Measurements from ENCODE around the gene CEACAM16.

GRCh38 chr19:44677019-44677811 lies 21.7 kb upstream of the CEACAM16 start:
- no peak for TF ChIP-seq POLR2A (IDR thresholded peaks at IDR 0.05; ENCODE audit: low read depth, low read length)
- TF ChIP-seq POLR2AphosphoS5 (IDR thresholded peaks at IDR 0.05; ENCODE audit: low read depth, low read length), result no peak
